Progenitor cell of endocrine pancreas (in vitro differentiated cells): ENCODE data around the gene THBD. TPM values are rescaled to one million over a fixed set of nuclear protein-coding genes. Genes with fewer than 3 reads are reported as not detected.

Experiments used
- DNase-seq: peaks from one replicate; pipeline ENCODE4 v3.0.0; 2021; ENCODE audit warnings: low spot score; ENCODE audit not compliant: unreplicated experiment
- H3K27ac Mint-ChIP-seq: 2 replicates; pipeline ENCODE4 v1.8.0; 2021; ENCODE audit warnings: mild to moderate bottlenecking, moderate library complexity, mixed read lengths
- H3K27me3 Mint-ChIP-seq: 2 replicates; pipeline ENCODE4 v1.8.0; 2021; ENCODE audit warnings: mixed read lengths
- H3K36me3 Mint-ChIP-seq: 2 replicates; pipeline ENCODE4 v1.8.0; 2022; ENCODE audit warnings: mixed read lengths; ENCODE audit not compliant: insufficient read depth
- H3K4me1 Mint-ChIP-seq: 2 replicates; pipeline ENCODE4 v1.8.0; 2021; ENCODE audit warnings: low read depth, mixed read lengths
- H3K4me3 Mint-ChIP-seq: 2 replicates; pipeline ENCODE4 v1.8.0; 2021; ENCODE audit warnings: low read depth, mild to moderate bottlenecking, moderate library complexity, mixed read lengths
- H3K9me3 Mint-ChIP-seq: 2 replicates; pipeline ENCODE4 v1.8.0; 2021; ENCODE audit warnings: low read depth, mixed read lengths
- CTCF ChIP-seq: fragments of 200-600 bp; sonication (generic); IDR thresholded peaks from one replicate; pipeline ENCODE4 v1.5.0; 2021; ENCODE audit warnings: antibody characterized with exemption, mild to moderate bottlenecking; ENCODE audit not compliant: unreplicated experiment
- total RNA-seq: library from RNA; stranded (reverse); gene quantifications from 2 replicates; pipeline ENCODE4 v1.2.1, GENCODE V29; 2021

THBD gene
- total RNA-seq, 1 donor from 2014 or later: 0.19 TPM

- no peak for DNase-seq
- Mint-ChIP-seq H3K9me3 (no peaks in the 10 kb centered on the region), H3K27me3 (peaks cover 80% of the 10 kb centered on the region), H3K4me3 (peak within 1 kb of the TSS; percentile 11), H3K36me3 (no peaks in the 10 kb centered on the region), H3K4me1 (no peaks in the 10 kb centered on the region), H3K27ac (no peak within 1 kb of the TSS)
- TF ChIP-seq CTCF: no peak
These were observed 14.5 kb downstream of the THBD start, which contains the start of gene SSTR4 for GRCh38 chr20:23034721-23035671. Gene SSTR4, plus strand, starts transcription at chr20:23035312. Its CDS starts 172 bp downstream, at chr20:23035484.

- TF ChIP-seq CTCF: no peak
- Mint-ChIP-seq H3K4me3 (no peak overlapping the region), H3K27ac (no peak overlapping the region), H3K36me3 (no peaks in the 10 kb centered on the region), H3K9me3 (no peaks in the 10 kb centered on the region), H3K4me1 (peaks cover 2% of the 10 kb centered on the region), H3K27me3 (peaks cover 73% of the 10 kb centered on the region)
- no peak for DNase-seq
These were observed 15.6 kb downstream of the THBD start for GRCh38 chr20:23033918-23034317.

DNA sequence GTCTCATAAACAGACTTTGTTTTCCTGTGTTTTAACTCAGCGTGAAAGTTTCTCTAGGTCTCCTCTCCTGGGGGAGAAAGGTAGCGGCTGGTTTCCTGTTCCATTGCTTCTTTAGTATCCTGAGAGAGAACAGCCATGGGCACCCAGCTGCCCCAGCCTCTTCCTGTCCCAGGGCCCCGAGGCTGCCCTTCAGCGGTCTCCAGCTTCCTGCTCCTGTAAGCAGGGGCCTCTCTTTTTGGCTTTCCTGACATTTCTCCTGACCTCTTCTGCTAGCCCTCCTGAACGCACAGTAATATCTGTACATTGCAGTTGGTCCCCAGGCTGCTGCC, 16.8 kb downstream of the THBD start:
- H3K9me3 Mint-ChIP-seq: no peaks in the 10 kb centered on the region

GRCh38 chr20:23032056-23032749, 17.3 kb downstream of the THBD start:
- Mint-ChIP-seq H3K36me3 (no peaks in the 10 kb centered on the region), H3K9me3 (no peaks in the 10 kb centered on the region), H3K27me3 (peaks cover 63% of the 10 kb centered on the region), H3K4me1 (peaks cover 2% of the 10 kb centered on the region), H3K4me3 (no peak overlapping the region), H3K27ac (no peak overlapping the region)
- TF ChIP-seq CTCF: no peak
- DNase-seq: no peak

More for the DNA sequence above, 16.8 kb downstream of the THBD start:
- H3K27ac Mint-ChIP-seq: no peak overlapping the region
- H3K4me1 Mint-ChIP-seq: peaks cover 2% of the 10 kb centered on the region
- H3K27me3 Mint-ChIP-seq: peaks cover 64% of the 10 kb centered on the region
- no peaks in the 10 kb centered on the region for H3K36me3 Mint-ChIP-seq
- H3K4me3 Mint-ChIP-seq: no peak overlapping the region
- TF ChIP-seq CTCF: no peak
- DNase-seq: no peak

DNA sequence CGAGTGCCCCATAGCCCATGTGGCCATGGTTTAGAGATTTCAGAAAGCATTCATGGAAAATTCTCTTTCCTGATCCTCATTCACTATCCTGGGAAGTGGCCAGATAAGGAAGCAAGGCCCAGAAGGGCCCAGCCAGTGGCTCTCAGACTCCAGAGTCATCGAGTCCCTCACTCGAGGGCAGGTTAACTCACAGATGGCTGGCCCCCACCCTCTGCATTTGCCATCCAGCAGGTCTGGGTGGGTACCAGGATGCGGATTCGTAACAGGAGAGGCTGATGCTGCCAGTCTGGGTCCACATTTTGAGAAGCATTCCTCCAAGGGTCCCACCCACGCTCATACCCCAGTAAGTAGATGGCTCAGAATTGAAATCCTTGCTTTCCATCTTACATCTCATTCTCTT, 18.1 kb downstream of the THBD start:
- Mint-ChIP-seq H3K4me3 (no peak overlapping the region), H3K27me3 (peaks cover 57% of the 10 kb centered on the region), H3K9me3 (no peaks in the 10 kb centered on the region), H3K27ac (no peak overlapping the region), H3K36me3 (no peaks in the 10 kb centered on the region), H3K4me1 (peaks cover 2% of the 10 kb centered on the region)
- no peak for TF ChIP-seq CTCF
- DNase-seq: no peak
